MM.1S (cell line): ENCODE measurements around the gene CCR5AS.

Experiments
- DNase-seq: peaks from one replicate; pipeline ENCODE4 v3.0.0-alpha.2; 2015
- H2AFZ ChIP-seq: fragments of 300-600 bp; sonication (generic); 2 replicates; pipeline ENCODE4 v1.6.0; 2016; ENCODE audit warnings: antibody characterized with exemption, low read length
- H3F3A ChIP-seq: fragments of 300-600 bp; sonication (generic); 2 replicates; pipeline ENCODE4 v1.6.1; 2016; ENCODE audit warnings: mild to moderate bottlenecking, antibody characterized with exemption, low read length, moderate library complexity, mixed read lengths; ENCODE audit not compliant: insufficient read depth
- H3K27ac ChIP-seq: fragments of 300-600 bp; sonication (generic); 2 replicates; pipeline ENCODE4 v1.5.1; 2016; ENCODE audit warnings: mild to moderate bottlenecking, low read length
- H3K27me3 ChIP-seq: fragments of 300-600 bp; sonication (generic); replicated peaks from 2 replicates; pipeline ENCODE4 v1.6.0; 2016; ENCODE audit warnings: low read length; ENCODE audit not compliant: insufficient read depth
- H3K36me3 ChIP-seq: fragments of 300-600 bp; sonication (generic); replicated peaks from 2 replicates; pipeline ENCODE4 v1.6.1; 2016; ENCODE audit warnings: mild to moderate bottlenecking, low read length, mixed read lengths; ENCODE audit not compliant: insufficient read depth
- H3K4me1 ChIP-seq: fragments of 300-600 bp; sonication (generic); 2 replicates; pipeline ENCODE4 v1.6.1; 2016; ENCODE audit warnings: low read length, mixed read lengths
- H3K4me2 ChIP-seq: fragments of 300-600 bp; sonication (generic); 2 replicates; pipeline ENCODE4 v1.6.0; 2016; ENCODE audit warnings: low read depth, low read length
- H3K4me3 ChIP-seq: fragments of 300-600 bp; sonication (generic); 2 replicates; pipeline ENCODE4 v1.5.1; 2016; ENCODE audit warnings: low read length, mixed read lengths
- H3K79me2 ChIP-seq: fragments of 300-600 bp; sonication (generic); 2 replicates; pipeline ENCODE4 v1.6.1; 2016; ENCODE audit warnings: mixed run types, low read length, mixed read lengths
- H3K9ac ChIP-seq: fragments of 300-600 bp; sonication (generic); 2 replicates; pipeline ENCODE4 v1.6.1; 2016; ENCODE audit warnings: low read length, mixed read lengths
- H3K9me2 ChIP-seq: fragments of 300-600 bp; sonication (generic); replicated peaks from 2 replicates; pipeline ENCODE4 v1.6.1; 2016; ENCODE audit warnings: mild to moderate bottlenecking, low read length, mixed read lengths; ENCODE audit not compliant: insufficient read depth
- H3K9me3 ChIP-seq: fragments of 300-600 bp; sonication (generic); replicated peaks from 2 replicates; pipeline ENCODE4 v1.6.1; 2016; ENCODE audit warnings: mild to moderate bottlenecking, low read length, mixed read lengths; ENCODE audit not compliant: insufficient read depth
- H4K20me1 ChIP-seq: fragments of 300-600 bp; sonication (generic); 2 replicates; pipeline ENCODE4 v1.6.1; 2016; ENCODE audit warnings: mild to moderate bottlenecking, low read length, moderate library complexity, mixed read lengths; ENCODE audit not compliant: insufficient read depth
- EZH2 ChIP-seq: fragments of 300-600 bp; sonication (generic); optimal IDR thresholded peaks from 2 replicates; pipeline ENCODE3; 2017; ENCODE audit warnings: low read depth, mild to moderate bottlenecking, antibody characterized with exemption, low read length, mixed read lengths
- EZH2phosphoT487 ChIP-seq: fragments of 300-600 bp; sonication (generic); IDR thresholded peaks from 2 replicates; pipeline ENCODE4 v1.6.1; 2018; ENCODE audit warnings: antibody characterized with exemption, low read length
- TF ChIP-seq, protein P1 (sequence below): fragments of 300-600 bp; sonication (generic); IDR thresholded peaks from 2 replicates; pipeline ENCODE4 v1.5.1; 2016; ENCODE audit warnings: antibody characterized with exemption, low read length, mixed read lengths

CCR5AS gene

GRCh38 chr3:46383211-46383950 is 23.5 kb downstream of the CCR5AS start:
- H3K4me1 ChIP-seq: peaks cover 71% of the 10 kb centered on the region
- no peaks in the 10 kb centered on the region for H3K27me3 ChIP-seq
- TF ChIP-seq EZH2: no peak
- TF ChIP-seq, protein P1, sequence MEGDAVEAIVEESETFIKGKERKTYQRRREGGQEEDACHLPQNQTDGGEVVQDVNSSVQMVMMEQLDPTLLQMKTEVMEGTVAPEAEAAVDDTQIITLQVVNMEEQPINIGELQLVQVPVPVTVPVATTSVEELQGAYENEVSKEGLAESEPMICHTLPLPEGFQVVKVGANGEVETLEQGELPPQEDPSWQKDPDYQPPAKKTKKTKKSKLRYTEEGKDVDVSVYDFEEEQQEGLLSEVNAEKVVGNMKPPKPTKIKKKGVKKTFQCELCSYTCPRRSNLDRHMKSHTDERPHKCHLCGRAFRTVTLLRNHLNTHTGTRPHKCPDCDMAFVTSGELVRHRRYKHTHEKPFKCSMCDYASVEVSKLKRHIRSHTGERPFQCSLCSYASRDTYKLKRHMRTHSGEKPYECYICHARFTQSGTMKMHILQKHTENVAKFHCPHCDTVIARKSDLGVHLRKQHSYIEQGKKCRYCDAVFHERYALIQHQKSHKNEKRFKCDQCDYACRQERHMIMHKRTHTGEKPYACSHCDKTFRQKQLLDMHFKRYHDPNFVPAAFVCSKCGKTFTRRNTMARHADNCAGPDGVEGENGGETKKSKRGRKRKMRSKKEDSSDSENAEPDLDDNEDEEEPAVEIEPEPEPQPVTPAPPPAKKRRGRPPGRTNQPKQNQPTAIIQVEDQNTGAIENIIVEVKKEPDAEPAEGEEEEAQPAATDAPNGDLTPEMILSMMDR: no peak
- no peak for TF ChIP-seq EZH2phosphoT487
- no peaks in the 10 kb centered on the region for H3K79me2 ChIP-seq
- H3K4me2 ChIP-seq: peak overlapping the region; percentile 72
- peak overlapping the region; percentile 32 for H2AFZ ChIP-seq
- H3K36me3 ChIP-seq: no peaks in the 10 kb centered on the region
- peak; percentile 45 for DNase-seq
- H3K9ac ChIP-seq: peak overlapping the region; percentile 54
- no peaks in the 10 kb centered on the region for H4K20me1 ChIP-seq
- no peaks in the 10 kb centered on the region for H3K9me2 ChIP-seq
- H3F3A ChIP-seq: peaks cover 52% of the 10 kb centered on the region
- peak overlapping the region; percentile 93 for H3K27ac ChIP-seq
- no peaks in the 10 kb centered on the region for H3K9me3 ChIP-seq
- peak overlapping the region; percentile 17 for H3K4me3 ChIP-seq

- Histone ChIP-seq H3F3A (peaks cover 51% of the 10 kb centered on the region), H3K4me1 (peaks cover 64% of the 10 kb centered on the region), H2AFZ (no peak overlapping the region), H3K36me3 (no peaks in the 10 kb centered on the region), H3K4me2 (no peak overlapping the region), H3K27me3 (no peaks in the 10 kb centered on the region), H3K9me3 (no peaks in the 10 kb centered on the region), H3K9me2 (no peaks in the 10 kb centered on the region), H3K9ac (no peak overlapping the region), H3K27ac (no peak overlapping the region), H3K4me3 (no peak overlapping the region), H4K20me1 (no peaks in the 10 kb centered on the region), H3K79me2 (no peaks in the 10 kb centered on the region)
- TF ChIP-seq EZH2: no peak
- no peak for TF ChIP-seq EZH2phosphoT487
- TF ChIP-seq, protein P1: no peak
- DNase-seq: no peak
Observed at GRCh38 chr3:46381625-46382024, 25.2 kb downstream of the CCR5AS start.

DNA sequence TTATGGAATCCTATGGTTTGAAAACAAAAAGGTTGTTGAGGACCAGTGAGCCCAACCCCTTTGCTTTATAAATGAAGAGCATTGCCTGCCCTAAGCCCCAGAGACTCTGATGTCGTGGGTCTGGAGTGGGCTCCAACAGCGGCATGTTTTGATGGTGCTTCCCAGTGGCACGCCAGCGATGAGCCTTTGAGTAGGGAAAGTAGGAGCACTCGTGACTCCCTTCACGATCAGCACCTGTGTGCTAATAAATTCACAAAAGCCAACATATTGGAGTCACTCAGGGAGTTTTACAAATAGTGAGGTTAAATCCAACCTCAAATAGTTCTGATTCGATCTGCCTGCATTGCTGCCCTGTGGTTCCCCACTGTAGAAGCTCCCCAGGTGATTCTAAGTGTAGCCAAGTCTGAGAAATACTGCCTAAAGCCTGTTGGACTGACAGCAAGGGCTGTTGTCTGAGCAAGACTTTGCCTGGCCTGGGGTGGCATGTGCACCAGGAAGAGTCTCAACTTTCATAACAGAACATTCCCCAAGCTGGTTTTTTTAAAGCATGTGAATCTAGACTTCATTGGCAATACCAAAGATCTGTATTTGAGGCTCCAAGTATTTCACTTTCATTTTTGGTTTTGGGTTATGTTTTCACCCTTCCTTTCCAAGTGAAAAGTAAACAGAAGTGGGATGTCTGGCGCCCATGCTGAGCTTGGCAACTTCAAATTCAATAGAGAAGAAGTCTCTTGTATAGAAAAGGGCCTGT is 26.2 kb downstream of the CCR5AS start:
- Histone ChIP-seq H3K79me2 (no peaks in the 10 kb centered on the region), H3K9me3 (no peaks in the 10 kb centered on the region), H3K4me1 (peaks cover 60% of the 10 kb centered on the region), H3K4me3 (no peak overlapping the region), H3F3A (peaks cover 42% of the 10 kb centered on the region), H3K27ac (peak overlapping the region; percentile 70), H3K9me2 (no peaks in the 10 kb centered on the region), H3K36me3 (no peaks in the 10 kb centered on the region), H3K4me2 (peak overlapping the region; percentile 39; the same call in 1 of the 2 replicates), H3K27me3 (no peaks in the 10 kb centered on the region), H4K20me1 (no peaks in the 10 kb centered on the region), H3K9ac (no peak overlapping the region), H2AFZ (no peak overlapping the region)
- TF ChIP-seq EZH2phosphoT487: no peak
- TF ChIP-seq, protein P1: no peak
- TF ChIP-seq EZH2: no peak
- peak; percentile 68 for DNase-seq
